IPS-11a (cell line): Measurements from ENCODE around the gene BDKRB2.
"Not testable (repeated sequence)": the region's sequence is repeated elsewhere in the genome, so short reads cannot be mapped to it uniquely, and the experiment has no call there.

Source experiments
- H3K4me3 ChIP-seq: one replicate; pipeline ENCODE4 v1.5.1; 2013; ENCODE audit warnings: low read depth, low read length, control low read depth

BDKRB2 gene

GRCh38 chr14:96221841-96222240, 17.2 kb downstream of the BDKRB2 start:
- no peak overlapping the region for H3K4me3 ChIP-seq

GRCh38 chr14:96224480-96225096, 19.9 kb downstream of the BDKRB2 start:
- no peak overlapping the region for H3K4me3 ChIP-seq

GRCh38 chr14:96225213-96225612, 20.6 kb downstream of the BDKRB2 start:
- H3K4me3 ChIP-seq, result no peak overlapping the region

DNA sequence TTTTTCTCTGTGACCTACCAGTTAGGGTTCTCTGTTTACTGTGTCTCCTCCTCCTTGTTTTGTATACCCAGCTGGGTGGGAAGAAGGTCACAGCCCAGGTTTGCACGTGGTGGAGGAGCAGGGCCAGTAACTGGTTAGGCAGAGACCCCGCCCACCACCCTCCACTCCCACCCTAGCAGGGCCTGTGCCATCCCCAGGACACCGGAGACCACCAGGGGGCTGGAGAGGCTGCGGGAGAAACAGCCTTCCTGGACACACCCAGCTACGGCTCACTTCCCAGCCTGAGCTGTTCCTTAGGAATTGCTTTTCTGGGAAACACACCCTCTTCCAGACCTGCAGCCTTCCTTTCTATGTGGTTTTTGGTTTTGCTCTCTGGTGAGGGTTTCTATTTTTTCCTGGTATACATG, 21.1 kb downstream of the BDKRB2 start:
- H3K4me3 ChIP-seq, result no peak overlapping the region

DNA sequence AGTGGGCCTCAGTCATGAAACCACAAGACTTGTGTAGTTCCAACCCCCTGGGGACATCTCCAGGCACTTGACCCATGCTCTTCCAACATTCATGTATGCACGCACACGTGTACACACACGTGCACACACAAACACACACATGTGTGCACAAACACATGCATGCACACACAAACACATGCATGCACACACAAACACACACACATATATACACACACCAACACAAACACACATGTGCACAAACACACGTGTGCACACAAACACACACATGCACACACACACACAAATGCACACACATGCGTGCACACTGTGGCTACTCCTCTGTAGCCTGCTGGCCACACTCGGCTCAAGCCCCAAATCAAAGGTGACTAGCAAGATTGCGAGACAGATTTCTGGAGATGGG, 22.8 kb downstream of the BDKRB2 start:
- H3K4me3 ChIP-seq, result no peak overlapping the region

DNA sequence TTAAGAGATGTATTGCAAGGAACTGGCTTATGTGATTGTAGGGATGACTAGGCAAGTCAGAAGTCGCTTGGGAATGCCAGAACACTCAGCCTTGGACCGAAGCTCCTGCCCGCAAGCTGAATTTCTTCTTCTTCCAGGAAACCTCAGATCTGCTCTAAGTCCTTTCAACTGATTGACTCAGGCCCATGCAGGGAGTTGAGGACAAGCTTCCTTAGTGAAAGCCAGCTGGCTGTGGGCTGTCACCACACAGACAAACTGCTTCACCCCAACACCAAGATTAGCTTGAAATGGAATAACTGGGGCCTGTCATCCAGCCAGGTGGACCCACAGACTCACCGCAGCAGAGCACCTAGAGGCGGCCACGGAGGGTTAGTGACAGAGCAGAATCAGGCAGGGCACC, 24.7 kb downstream of the BDKRB2 start:
- H3K4me3 ChIP-seq, result no peak overlapping the region

DNA sequence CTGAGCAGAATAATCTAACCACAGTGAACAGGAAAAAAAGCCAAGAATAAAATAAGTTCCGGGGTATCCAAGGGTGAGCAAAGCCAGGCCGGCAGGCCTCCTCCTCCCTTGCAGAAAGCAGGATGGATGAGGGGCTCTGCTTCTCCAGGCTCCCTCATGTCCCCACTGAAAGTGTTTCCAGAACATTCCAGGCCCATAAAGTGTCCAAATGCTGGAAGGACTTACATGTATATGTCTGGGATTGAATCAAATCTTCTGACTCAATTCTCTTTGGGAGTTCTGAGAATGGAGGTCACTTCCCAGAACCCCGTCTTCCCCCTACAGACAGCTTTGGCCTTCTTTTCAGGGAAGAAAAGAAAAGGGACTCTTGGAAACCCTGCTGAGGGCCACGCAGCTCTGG, 26.4 kb downstream of the BDKRB2 start:
- no peak overlapping the region for H3K4me3 ChIP-seq

- H3K4me3 ChIP-seq, result no peak overlapping the region
Measured at GRCh38 chr14:96231526-96232130, 27.0 kb downstream of the BDKRB2 start.

- no peak overlapping the region for H3K4me3 ChIP-seq
Measured at GRCh38 chr14:96232506-96232905, 27.9 kb downstream of the BDKRB2 start.

GRCh38 chr14:96233661-96234060, 29.0 kb downstream of the BDKRB2 start:
- no peak overlapping the region for H3K4me3 ChIP-seq

DNA sequence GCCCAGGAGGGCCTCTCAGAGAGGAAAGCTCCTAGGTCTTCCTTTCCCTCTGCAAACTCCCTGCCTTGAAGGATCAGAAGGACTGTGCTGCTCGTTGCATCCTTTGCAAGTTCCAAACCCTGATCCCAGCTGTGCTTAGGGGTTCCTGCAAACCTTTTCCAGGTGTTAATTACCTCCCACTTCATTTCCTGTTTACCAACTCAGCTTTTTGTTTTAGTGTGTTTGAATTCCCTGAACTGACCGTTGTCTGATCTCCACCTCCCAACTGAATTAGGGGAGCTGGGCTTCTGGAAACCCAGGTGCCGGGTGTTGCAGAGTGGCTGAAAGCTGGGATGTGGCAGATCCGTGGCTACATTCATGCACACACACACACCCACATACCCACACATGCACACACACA, 30.8 kb downstream of the BDKRB2 start:
- no peak overlapping the region for H3K4me3 ChIP-seq

DNA sequence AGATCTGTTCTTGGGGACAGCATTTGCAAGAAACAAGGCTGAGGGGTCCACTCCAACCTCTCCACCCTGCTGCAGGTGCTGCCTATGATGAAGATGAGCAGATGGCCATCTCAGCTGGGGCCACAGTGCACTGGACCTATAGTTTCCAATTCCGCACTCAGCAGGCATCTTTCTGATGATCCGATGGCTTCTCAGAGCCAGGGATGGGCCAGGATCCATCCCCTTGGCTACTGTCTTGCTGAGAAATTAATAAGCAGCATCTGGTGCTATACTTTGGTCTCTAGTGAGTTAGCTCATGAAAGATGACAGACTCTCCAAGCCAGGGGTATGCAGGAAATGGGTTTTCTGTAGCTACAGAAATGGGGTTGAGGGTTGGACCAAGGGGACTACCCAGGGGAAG, 33.0 kb downstream of the BDKRB2 start:
- no peak overlapping the region for H3K4me3 ChIP-seq

DNA sequence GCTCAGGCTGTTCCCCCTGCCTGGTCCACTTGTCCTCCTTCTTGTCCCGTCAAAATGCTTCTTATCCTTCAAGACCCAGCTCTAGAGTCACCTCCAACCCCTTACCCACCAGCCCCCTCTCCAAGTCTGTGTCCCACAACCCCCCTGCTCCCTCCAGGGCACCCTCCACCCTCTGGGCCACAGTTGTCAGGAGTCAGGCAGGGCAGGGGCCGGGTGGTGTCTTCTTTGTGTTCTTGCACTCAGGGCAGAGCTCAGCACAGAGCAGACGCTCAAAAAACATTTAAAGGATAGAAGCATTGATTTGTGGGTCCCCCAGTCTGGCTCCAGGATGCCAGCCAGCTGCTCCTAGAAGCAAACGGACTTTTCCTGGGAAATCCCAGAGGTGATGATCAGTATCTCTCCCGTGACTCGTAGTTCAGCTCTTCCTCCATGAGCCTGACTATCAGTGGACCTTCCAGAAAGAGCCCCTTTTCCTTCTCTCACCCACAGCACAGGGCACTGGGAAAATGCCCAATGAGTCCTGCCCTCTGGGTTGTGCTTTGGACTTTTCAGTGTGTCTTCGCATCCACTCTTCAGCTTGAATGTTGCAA, 34.1 kb downstream of the BDKRB2 start:
- H3K4me3 ChIP-seq, result no peak overlapping the region

DNA sequence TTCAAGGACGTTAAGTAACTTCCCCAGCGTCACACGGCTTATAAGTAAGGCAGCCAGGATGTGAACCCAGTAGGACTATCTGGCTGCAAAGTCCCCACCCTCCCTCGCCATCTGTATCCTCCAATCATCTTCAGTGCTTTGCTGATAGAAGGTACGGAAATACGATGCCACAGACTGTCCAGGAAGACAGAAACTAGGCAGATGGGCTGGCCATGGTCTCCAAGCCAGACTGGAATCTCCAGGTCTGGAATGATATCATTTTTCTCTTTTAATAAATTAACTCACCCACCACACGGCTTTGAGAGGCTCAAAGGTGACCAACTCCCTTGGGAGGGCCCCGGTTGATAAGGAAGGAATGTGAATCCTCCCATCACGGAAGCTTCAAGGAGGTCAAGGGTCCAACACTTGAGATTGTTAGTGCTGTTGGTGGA, 35.1 kb downstream of the BDKRB2 start:
- H3K4me3 ChIP-seq, result no peak overlapping the region

DNA sequence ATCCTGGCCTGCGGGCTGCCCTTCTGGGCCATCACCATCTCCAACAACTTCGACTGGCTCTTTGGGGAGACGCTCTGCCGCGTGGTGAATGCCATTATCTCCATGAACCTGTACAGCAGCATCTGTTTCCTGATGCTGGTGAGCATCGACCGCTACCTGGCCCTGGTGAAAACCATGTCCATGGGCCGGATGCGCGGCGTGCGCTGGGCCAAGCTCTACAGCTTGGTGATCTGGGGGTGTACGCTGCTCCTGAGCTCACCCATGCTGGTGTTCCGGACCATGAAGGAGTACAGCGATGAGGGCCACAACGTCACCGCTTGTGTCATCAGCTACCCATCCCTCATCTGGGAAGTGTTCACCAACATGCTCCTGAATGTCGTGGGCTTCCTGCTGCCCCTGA, 36.0 kb downstream of the BDKRB2 start:
- H3K4me3 ChIP-seq, result no peak overlapping the region

- H3K4me3 ChIP-seq, result no peak overlapping the region
Measured at GRCh38 chr14:96242126-96242525, 37.5 kb downstream of the BDKRB2 start.

DNA sequence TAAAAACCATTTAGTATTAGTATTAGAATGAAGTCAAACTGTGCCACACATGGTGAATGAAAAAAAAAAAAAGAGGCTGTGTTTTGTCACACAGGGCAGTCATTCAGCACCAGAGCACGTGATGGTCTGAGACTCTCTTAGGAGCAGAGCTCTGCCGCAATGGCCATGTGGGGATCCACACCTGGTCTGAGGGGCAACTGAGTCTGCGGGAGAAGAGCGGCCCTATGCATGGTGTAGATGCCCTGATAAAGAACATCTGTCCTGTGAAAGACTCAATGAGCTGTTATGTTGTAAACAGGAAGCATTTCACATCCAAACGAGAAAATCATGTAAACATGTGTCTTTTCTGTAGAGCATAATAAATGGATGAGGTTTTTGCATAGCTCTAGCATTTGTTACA, 39.1 kb downstream of the BDKRB2 start:
- no peak overlapping the region for H3K4me3 ChIP-seq

GRCh38 chr14:96245074-96245473, 40.4 kb downstream of the BDKRB2 start:
- not testable (repeated sequence) for H3K4me3 ChIP-seq

GRCh38 chr14:96245710-96246538, 41.3 kb downstream of the BDKRB2 start:
- no peak overlapping the region for H3K4me3 ChIP-seq

DNA sequence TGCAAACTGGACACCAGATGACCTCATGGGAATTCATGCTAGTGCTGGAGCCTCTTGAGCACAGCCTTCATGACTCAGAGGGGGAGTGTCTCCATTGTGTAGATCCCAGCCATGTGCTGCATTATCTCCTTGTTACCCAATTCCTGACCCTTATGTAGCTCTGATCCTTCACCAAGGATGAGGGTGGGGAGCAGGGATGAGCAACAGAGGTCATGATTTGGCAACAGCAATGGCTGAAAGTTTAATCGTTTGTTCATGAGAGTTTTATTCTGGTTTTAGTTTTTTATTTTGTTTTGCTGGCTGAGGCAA, 41.9 kb downstream of the BDKRB2 start:
- no peak overlapping the region for H3K4me3 ChIP-seq

DNA sequence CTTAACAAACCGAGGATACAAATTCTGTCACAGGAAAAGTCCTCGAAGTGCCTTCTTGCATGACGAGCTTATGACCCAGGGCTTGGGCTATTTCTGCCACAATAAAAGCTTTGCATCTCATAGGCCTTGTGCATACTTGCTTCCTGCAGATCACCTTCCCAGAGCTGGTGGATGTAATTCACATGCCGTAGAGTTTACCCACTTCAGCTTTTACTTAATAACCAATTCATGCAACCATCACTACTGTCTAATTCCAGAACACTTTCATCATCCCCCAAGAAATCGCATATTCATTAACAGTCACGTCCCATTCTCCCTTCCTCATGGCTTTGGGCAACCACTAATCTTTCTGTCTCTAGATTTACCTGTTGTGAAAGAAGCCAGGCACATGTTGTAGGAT, 42.4 kb downstream of the BDKRB2 start:
- H3K4me3 ChIP-seq, result no peak overlapping the region

DNA sequence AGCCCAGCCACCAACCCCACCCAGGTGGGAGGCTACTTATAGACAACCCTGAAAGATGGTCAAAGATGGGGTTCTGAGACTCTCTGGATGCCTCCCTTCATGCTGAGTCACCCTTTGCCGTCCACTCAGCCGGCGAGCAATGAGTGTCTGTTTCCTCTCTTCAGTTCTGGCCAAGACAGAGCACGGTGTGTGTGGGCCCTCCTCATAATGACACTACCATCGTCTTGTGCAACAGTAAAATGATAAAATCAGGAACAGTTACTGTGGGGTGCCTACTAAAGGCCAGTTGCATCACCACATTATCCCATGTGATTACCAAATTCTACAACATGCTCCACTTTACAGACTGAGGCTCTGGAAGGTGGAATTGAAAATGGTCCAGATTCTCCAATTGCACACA, 44.4 kb downstream of the BDKRB2 start:
- no peak overlapping the region for H3K4me3 ChIP-seq
